SKM-1 treated with dmso at 0.1 percent for 144 hours (cell line): ENCODE results near the gene MYO3B.
"Not testable (repeated sequence)": the region's sequence is repeated elsewhere in the genome, so short reads cannot be mapped to it uniquely, and the experiment has no call there.

Source experiments
- DNase-seq: peaks from one replicate; lab custom pipeline; 2025; ENCODE audit not compliant: unreplicated experiment; lab: John Stamatoyannopoulos, UW

Gene MYO3B

GRCh38 chr2:170255971-170256370 is 78.0 kb downstream of the MYO3B start:
- DNase-seq: no peak

GRCh38 chr2:170258382-170258781 is 80.4 kb downstream of the MYO3B start:
- DNase-seq: no peak

GRCh38 chr2:170260188-170260587 is 82.2 kb downstream of the MYO3B start:
- DNase-seq: no peak

GRCh38 chr2:170261566-170261965 is 83.6 kb downstream of the MYO3B start:
- no peak for DNase-seq

- no peak for DNase-seq
Observed at GRCh38 chr2:170262343-170262742, 84.4 kb downstream of the MYO3B start.

GRCh38 chr2:170262806-170263205 is 84.9 kb downstream of the MYO3B start:
- no peak for DNase-seq

- DNase-seq: not testable (repeated sequence)
Observed at GRCh38 chr2:170263728-170264521, 86.0 kb downstream of the MYO3B start.

GRCh38 chr2:170264522-170264860 is 86.5 kb downstream of the MYO3B start:
- DNase-seq: no peak

- no peak for DNase-seq
Observed at GRCh38 chr2:170264865-170265264, 86.9 kb downstream of the MYO3B start.

- DNase-seq: no peak
Observed at GRCh38 chr2:170265321-170265720, 87.4 kb downstream of the MYO3B start.

- DNase-seq: no peak
Observed at GRCh38 chr2:170266358-170266757, 88.4 kb downstream of the MYO3B start.

GRCh38 chr2:170267071-170267470 is 89.1 kb downstream of the MYO3B start:
- DNase-seq: no peak

GRCh38 chr2:170270278-170270864 is 92.4 kb downstream of the MYO3B start:
- no peak for DNase-seq

- no peak for DNase-seq
Observed at GRCh38 chr2:170271340-170271739, 93.4 kb downstream of the MYO3B start.

- DNase-seq: no peak
Observed at GRCh38 chr2:170276056-170276455, 98.1 kb downstream of the MYO3B start.

GRCh38 chr2:170276925-170277629 is 99.1 kb downstream of the MYO3B start:
- no peak for DNase-seq

- no peak for DNase-seq
Observed at GRCh38 chr2:170277951-170278350, 100.0 kb downstream of the MYO3B start.

GRCh38 chr2:170279615-170280014 is 101.7 kb downstream of the MYO3B start:
- DNase-seq: not testable (repeated sequence)

- DNase-seq: no peak
Observed at GRCh38 chr2:170282851-170283250, 104.9 kb downstream of the MYO3B start.

GRCh38 chr2:170284205-170284604 is 106.3 kb downstream of the MYO3B start:
- DNase-seq: no peak

- no peak for DNase-seq
Observed at GRCh38 chr2:170288859-170289258, 110.9 kb downstream of the MYO3B start.

GRCh38 chr2:170291474-170291873 is 113.5 kb downstream of the MYO3B start:
- no peak for DNase-seq
